Activated CD4-positive, alpha-beta memory T cell treated with anti-CD3 and anti-CD28 coated beads, Interleukin-2, amount 10 ng/mL, durations not matched to agents 7 days and 5 days (primary cell): Measurements from ENCODE around the gene GAN. TPM values are rescaled to one million over a fixed set of nuclear protein-coding genes. Genes with fewer than 3 reads are reported as not detected.
"Not testable (repeated sequence)": the region's sequence is repeated elsewhere in the genome, so short reads cannot be mapped to it uniquely, and the experiment has no call there.

Experiments used
- CTCF ChIA-PET: fragments of 350-600 bp; sonication (Branson Sonifier 250); formaldehyde crosslinking; loops from one replicate; lab custom pipeline; 2021; ENCODE audit warnings: antibody characterized with exemption, inconsistent platforms; lab: Charles Lee
- POLR2A ChIA-PET: fragments of 350-600 bp; sonication (Branson Sonifier 250); formaldehyde crosslinking; loops from one replicate; lab custom pipeline; 2021; ENCODE audit warnings: antibody characterized with exemption; lab: Charles Lee
- DNase-seq: peaks from one replicate; pipeline ENCODE4 v3.0.0-alpha.2; 2020
- H3K27ac Mint-ChIP-seq: one replicate; pipeline ENCODE4 v1.8.0; 2021; ENCODE audit warnings: mild to moderate bottlenecking, mixed read lengths
- H3K27me3 Mint-ChIP-seq: one replicate; pipeline ENCODE4 v1.8.0; 2021; ENCODE audit warnings: mixed read lengths
- H3K36me3 Mint-ChIP-seq: one replicate; pipeline ENCODE4 v1.8.0; 2021; ENCODE audit warnings: low read depth, mixed read lengths
- H3K4me1 Mint-ChIP-seq: one replicate; pipeline ENCODE4 v1.8.0; 2021; ENCODE audit warnings: mixed read lengths
- H3K4me3 Mint-ChIP-seq: one replicate; pipeline ENCODE4 v1.8.0; 2021; ENCODE audit warnings: mild to moderate bottlenecking, mixed read lengths
- H3K9me3 Mint-ChIP-seq: one replicate; pipeline ENCODE4 v1.8.0; 2021; ENCODE audit warnings: mixed read lengths
- total RNA-seq, 2 experiments: library from RNA; stranded (reverse); gene quantifications; one replicate each; pipeline ENCODE4 v1.2.3, GENCODE V29; 2021

GAN gene
- total RNA-seq, 2 experiments from 2014 or later: 8.4 to 8.9 TPM

GRCh38 chr16:81337097-81337496 is 22.3 kb downstream of the GAN start:
- ChIA-PET POLR2A (no interaction called here), CTCF (interaction anchor here (0.7 kb wide), 1 partner anchor 28 kb away, joined by 3 read pairs; no protein-coding TSS in a partner anchor)
- H3K4me1 Mint-ChIP-seq: peaks cover 8% of the 10 kb centered on the region
- H3K27ac Mint-ChIP-seq: no peak overlapping the region
- H3K27me3 Mint-ChIP-seq: no peaks in the 10 kb centered on the region
- H3K9me3 Mint-ChIP-seq: peaks cover 8% of the 10 kb centered on the region
- peaks cover 15% of the 10 kb centered on the region for H3K36me3 Mint-ChIP-seq
- no peak for DNase-seq
- H3K4me3 Mint-ChIP-seq: no peak overlapping the region

- H3K27ac Mint-ChIP-seq, H3K27me3 Mint-ChIP-seq, DNase-seq, H3K4me1 Mint-ChIP-seq, H3K4me3 Mint-ChIP-seq, POLR2A ChIA-PET, CTCF ChIA-PET: not testable (repeated sequence)
- Mint-ChIP-seq H3K9me3 (peaks cover 53% of the 10 kb centered on the region), H3K36me3 (peaks cover 21% of the 10 kb centered on the region)
Observed at GRCh38 chr16:81345172-81345571, 30.4 kb downstream of the GAN start.

GRCh38 chr16:81347425-81347824 is 32.7 kb downstream of the GAN start:
- Mint-ChIP-seq H3K9me3 (peaks cover 41% of the 10 kb centered on the region), H3K36me3 (peaks cover 24% of the 10 kb centered on the region), H3K27me3 (no peaks in the 10 kb centered on the region), H3K4me3 (no peak overlapping the region), H3K4me1 (no peaks in the 10 kb centered on the region), H3K27ac (no peak overlapping the region)
- no peak for DNase-seq
- CTCF ChIA-PET: no interaction called here
- POLR2A ChIA-PET: interaction anchor here (0.6 kb wide), 1 partner anchor 12 kb away, joined by 4 read pairs; no protein-coding TSS in a partner anchor

GRCh38 chr16:81349608-81350305 is 35.0 kb downstream of the GAN start:
- Mint-ChIP-seq H3K4me1 (peaks cover 6% of the 10 kb centered on the region), H3K27ac (no peak overlapping the region), H3K9me3 (peaks cover 33% of the 10 kb centered on the region), H3K36me3 (peaks cover 32% of the 10 kb centered on the region), H3K4me3 (no peak overlapping the region), H3K27me3 (no peaks in the 10 kb centered on the region)
- ChIA-PET CTCF (interaction anchor here (1.4 kb wide), 1 partner anchor 15 kb away, joined by 3 read pairs; no protein-coding TSS in a partner anchor), POLR2A (no interaction called here)
- DNase-seq: no peak

- ChIA-PET POLR2A (no interaction called here), CTCF (interaction anchor here (1.4 kb wide), 1 partner anchor 15 kb away, joined by 3 read pairs; no protein-coding TSS in a partner anchor)
- H3K27me3 Mint-ChIP-seq: no peaks in the 10 kb centered on the region
- H3K4me3 Mint-ChIP-seq: no peak overlapping the region
- H3K36me3 Mint-ChIP-seq: peaks cover 35% of the 10 kb centered on the region
- peaks cover 6% of the 10 kb centered on the region for H3K4me1 Mint-ChIP-seq
- peaks cover 30% of the 10 kb centered on the region for H3K9me3 Mint-ChIP-seq
- no peak overlapping the region for H3K27ac Mint-ChIP-seq
- no peak for DNase-seq
Observed at GRCh38 chr16:81350306-81350615, 35.5 kb downstream of the GAN start.

- Mint-ChIP-seq H3K27me3 (no peaks in the 10 kb centered on the region), H3K4me1 (peaks cover 6% of the 10 kb centered on the region), H3K27ac (no peak overlapping the region), H3K4me3 (no peak overlapping the region), H3K9me3 (no peaks in the 10 kb centered on the region), H3K36me3 (peaks cover 29% of the 10 kb centered on the region)
- no peak for DNase-seq
- CTCF ChIA-PET: no interaction called here
- POLR2A ChIA-PET: no interaction called here
Observed at GRCh38 chr16:81353895-81354294, 39.1 kb downstream of the GAN start.

GRCh38 chr16:81357711-81358260 is 43.0 kb downstream of the GAN start:
- ChIA-PET CTCF (interaction anchor here (1.4 kb wide), 1 partner anchor 265 kb away, joined by 3 read pairs; no protein-coding TSS in a partner anchor), POLR2A (no interaction called here)
- DNase-seq: no peak
- H3K27ac Mint-ChIP-seq: no peak overlapping the region
- no peaks in the 10 kb centered on the region for H3K27me3 Mint-ChIP-seq
- no peak overlapping the region for H3K4me3 Mint-ChIP-seq
- peaks cover 28% of the 10 kb centered on the region for H3K36me3 Mint-ChIP-seq
- no peaks in the 10 kb centered on the region for H3K9me3 Mint-ChIP-seq
- peaks cover 6% of the 10 kb centered on the region for H3K4me1 Mint-ChIP-seq

- no peak overlapping the region for H3K27ac Mint-ChIP-seq
- H3K36me3 Mint-ChIP-seq: peaks cover 26% of the 10 kb centered on the region
- CTCF ChIA-PET: interaction anchor here (1.4 kb wide), 1 partner anchor 264 kb away, joined by 3 read pairs; no protein-coding TSS in a partner anchor
Observed at GRCh38 chr16:81358860-81359259, 44.1 kb downstream of the GAN start.

GRCh38 chr16:81360135-81360534 is 45.4 kb downstream of the GAN start:
- Mint-ChIP-seq H3K9me3 (no peaks in the 10 kb centered on the region), H3K27ac (no peak overlapping the region), H3K4me3 (no peak overlapping the region), H3K4me1 (no peaks in the 10 kb centered on the region), H3K27me3 (no peaks in the 10 kb centered on the region), H3K36me3 (peaks cover 22% of the 10 kb centered on the region)
- DNase-seq: no peak
- POLR2A ChIA-PET: no interaction called here
- CTCF ChIA-PET: no interaction called here

More at GRCh38 chr16:81358860-81359259, 44.1 kb downstream of the GAN start:
- Mint-ChIP-seq H3K4me1 (peaks cover 1% of the 10 kb centered on the region), H3K4me3 (no peak overlapping the region), H3K27me3 (no peaks in the 10 kb centered on the region), H3K9me3 (no peaks in the 10 kb centered on the region)
- POLR2A ChIA-PET: no interaction called here
- DNase-seq: no peak

- no peak for DNase-seq
- H3K27ac Mint-ChIP-seq: no peak overlapping the region
- H3K4me3 Mint-ChIP-seq: no peak overlapping the region
- no peaks in the 10 kb centered on the region for H3K27me3 Mint-ChIP-seq
- peaks cover 20% of the 10 kb centered on the region for H3K36me3 Mint-ChIP-seq
- ChIA-PET POLR2A (interaction anchor here (1.3 kb wide), 1 partner anchor 353 kb away, joined by 4 read pairs; no protein-coding TSS in a partner anchor), CTCF (interaction anchor here (0.7 to 5.9 kb wide), 13 partner anchors 10 to 387 kb away, joined by 3 to 25 read pairs (median 4); no protein-coding TSS in a partner anchor)
- no peaks in the 10 kb centered on the region for H3K9me3 Mint-ChIP-seq
- peaks cover 9% of the 10 kb centered on the region for H3K4me1 Mint-ChIP-seq
Observed at GRCh38 chr16:81365731-81366130, 51.0 kb downstream of the GAN start.

GRCh38 chr16:81366316-81366932 is 51.7 kb downstream of the GAN start:
- no peaks in the 10 kb centered on the region for H3K27me3 Mint-ChIP-seq
- H3K4me3 Mint-ChIP-seq: no peak overlapping the region
- no peak for DNase-seq
- H3K36me3 Mint-ChIP-seq: peaks cover 23% of the 10 kb centered on the region
- H3K4me1 Mint-ChIP-seq: peaks cover 11% of the 10 kb centered on the region
- ChIA-PET POLR2A (no interaction called here), CTCF (interaction anchor here (1.0 to 5.9 kb wide), 7 partner anchors 9 to 374 kb away, joined by 3 to 25 read pairs (median 6); no protein-coding TSS in a partner anchor)
- H3K27ac Mint-ChIP-seq: no peak overlapping the region
- no peaks in the 10 kb centered on the region for H3K9me3 Mint-ChIP-seq

GRCh38 chr16:81367821-81368220 is 53.1 kb downstream of the GAN start:
- peaks cover 11% of the 10 kb centered on the region for H3K4me1 Mint-ChIP-seq
- H3K27ac Mint-ChIP-seq: no peak overlapping the region
- DNase-seq: no peak
- ChIA-PET POLR2A (no interaction called here), CTCF (interaction anchor here (1.0 to 5.9 kb wide), 4 partner anchors 14 to 370 kb away, joined by 3 to 25 read pairs (median 9); no protein-coding TSS in a partner anchor)
- H3K4me3 Mint-ChIP-seq: no peak overlapping the region
- H3K36me3 Mint-ChIP-seq: peaks cover 30% of the 10 kb centered on the region
- H3K27me3 Mint-ChIP-seq: no peaks in the 10 kb centered on the region
- no peaks in the 10 kb centered on the region for H3K9me3 Mint-ChIP-seq
